DLD1 (cell line): ENCODE results near the gene RACK1.
"Not testable (repeated sequence)": the region's sequence is repeated elsewhere in the genome, so short reads cannot be mapped to it uniquely, and the experiment has no call there.

ENCODE experiments used
- in situ Hi-C: cut with HindIII; loops from 2 replicates; pipeline ENCODE4 v1.10.0; 2017; ENCODE audit warnings: low sequenced_read_pairs

The RACK1 gene

DNA sequence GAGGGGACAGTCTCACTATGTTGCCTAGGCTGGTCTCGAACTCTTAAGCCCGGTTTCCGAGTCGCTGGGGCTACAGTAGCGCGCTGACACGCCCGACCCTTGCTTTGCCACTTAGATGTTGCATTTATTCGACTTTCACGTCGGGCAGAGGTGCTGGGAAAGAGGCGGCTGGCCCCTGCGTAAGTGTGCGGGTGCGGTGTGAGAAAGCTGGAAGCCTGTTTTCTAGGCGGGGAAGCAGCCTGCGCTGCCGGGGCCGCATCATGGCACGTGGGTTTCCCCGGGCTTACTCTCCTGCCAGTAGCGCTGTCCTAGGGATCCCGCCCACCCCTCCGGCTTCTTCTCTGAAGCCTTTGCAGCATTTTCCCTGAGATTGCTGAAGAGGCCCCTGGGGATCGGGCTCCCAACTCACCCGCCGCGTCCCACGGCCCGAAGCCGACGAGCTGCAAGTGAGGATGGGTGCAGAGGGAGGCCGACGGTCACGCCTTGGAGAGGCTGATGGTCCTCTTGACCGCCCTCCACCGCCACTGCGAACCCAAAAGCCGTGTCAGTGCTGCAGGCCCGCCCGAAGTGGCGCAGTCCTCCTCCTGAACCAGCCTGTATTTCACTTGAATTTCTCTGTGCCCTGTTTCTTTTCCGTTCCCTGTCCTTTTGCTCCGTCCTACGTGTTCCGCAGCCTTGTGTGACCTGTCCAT is 26.4 kb downstream of the RACK1 start:
- in situ Hi-C loops = no loop called here

DNA sequence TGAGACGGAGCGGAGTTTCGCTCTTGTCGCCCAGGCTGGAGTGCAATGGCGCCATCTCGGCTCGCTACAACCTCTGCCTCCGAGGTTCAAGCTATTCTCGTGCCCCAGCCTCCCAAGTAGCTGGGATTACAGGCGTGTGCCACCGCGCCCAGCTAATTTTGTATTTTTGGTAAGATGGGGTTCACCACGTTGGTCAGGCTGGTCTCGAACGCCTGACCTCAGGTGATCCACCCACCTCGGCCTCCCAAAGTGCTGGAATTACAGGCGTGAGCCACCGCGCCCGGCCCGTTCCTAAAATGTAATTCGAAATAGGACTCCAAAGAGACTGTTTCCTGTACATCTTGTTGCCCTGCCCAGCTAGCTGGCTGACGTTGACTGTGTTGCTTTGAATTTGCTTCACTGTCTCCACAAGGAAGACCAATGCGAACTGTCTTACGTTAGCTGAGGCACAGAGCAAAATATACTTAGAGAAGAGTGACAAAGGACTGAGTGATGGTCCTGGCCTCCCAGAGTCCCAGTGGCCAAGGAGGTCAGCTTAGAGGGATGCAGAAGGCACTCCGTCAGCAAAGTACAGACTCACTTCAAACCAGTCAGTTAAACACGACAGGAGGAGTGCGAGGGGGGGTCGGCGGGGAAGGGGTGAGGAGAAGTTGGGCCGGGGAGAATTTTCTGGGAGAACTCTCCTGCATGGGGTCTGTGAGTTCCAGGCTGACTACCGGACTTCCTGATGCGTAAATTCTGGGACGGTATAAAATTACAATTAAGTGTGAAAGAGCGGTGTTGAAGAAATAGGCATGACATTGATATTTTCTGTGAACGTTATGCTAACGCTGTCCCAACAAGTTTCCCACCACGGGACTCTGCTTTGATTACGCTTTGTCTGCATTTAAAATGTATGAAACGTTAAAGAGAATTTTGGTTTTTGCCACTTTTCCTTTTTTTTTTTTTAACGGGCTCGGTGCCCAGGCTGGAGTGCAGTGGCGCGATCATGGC is 27.4 kb downstream of the RACK1 start:
- in situ Hi-C loops = no loop called here

DNA sequence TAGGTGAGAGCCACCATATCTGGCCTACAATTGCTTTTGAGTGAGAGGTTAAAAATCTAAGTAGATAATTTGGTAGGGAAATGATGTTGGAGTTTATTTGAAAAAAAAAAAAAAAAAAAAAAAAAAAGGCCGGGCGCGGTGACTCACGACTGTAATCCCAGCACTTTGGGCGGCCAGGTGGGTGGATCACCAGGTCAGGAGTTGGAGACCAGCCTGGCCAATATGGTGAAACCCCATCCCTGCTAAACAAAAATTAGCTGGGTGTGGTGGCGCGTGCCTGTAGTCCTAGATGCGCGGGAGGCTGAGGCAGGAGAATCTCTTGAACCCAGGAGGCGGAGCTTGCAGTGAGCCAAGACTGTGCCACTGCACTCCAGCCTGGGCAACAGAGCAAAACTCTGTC is 29.5 kb downstream of the RACK1 start:
- in situ Hi-C loops = not testable (repeated sequence)

DNA sequence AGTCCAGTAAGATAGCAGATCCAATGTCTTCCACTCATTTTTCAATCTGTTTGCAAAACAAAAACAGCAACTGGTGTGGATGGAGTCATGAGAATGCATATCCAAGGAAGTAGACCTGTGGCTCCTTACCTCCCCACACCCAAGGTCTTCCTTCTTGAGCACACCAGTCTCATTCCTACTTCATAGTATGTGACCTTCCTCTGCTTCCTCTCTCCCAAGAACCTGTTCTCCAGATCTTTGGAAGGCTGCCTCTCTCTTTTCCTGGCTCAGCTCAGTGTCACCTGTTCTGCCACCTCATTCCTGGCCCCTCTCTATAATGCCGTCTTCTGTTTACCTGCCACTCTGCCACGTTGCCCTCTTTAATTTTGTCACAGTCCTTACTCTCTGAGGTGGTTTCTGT is 30.8 kb downstream of the RACK1 start:
- in situ Hi-C loops = no loop called here

DNA sequence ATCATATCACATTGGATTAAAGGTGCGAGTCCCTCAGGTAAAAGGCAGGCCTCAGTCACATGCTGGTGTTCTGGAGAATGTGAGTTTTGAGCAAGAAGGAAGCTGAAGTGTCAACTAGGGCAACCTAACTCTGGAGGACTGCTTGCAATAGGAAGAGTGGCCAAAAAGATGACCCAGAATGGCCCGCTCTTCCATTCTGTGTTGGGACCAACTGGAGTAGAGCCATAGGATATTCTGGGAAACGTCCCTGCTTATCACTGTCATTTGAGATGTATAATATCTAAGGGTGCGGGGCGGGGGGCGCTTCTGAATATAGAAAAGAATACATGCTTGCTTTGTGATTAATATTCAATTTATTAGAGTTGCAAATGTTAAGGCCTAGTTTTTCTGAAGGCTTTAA is 31.6 kb downstream of the RACK1 start:
- in situ Hi-C loops = no loop called here

DNA sequence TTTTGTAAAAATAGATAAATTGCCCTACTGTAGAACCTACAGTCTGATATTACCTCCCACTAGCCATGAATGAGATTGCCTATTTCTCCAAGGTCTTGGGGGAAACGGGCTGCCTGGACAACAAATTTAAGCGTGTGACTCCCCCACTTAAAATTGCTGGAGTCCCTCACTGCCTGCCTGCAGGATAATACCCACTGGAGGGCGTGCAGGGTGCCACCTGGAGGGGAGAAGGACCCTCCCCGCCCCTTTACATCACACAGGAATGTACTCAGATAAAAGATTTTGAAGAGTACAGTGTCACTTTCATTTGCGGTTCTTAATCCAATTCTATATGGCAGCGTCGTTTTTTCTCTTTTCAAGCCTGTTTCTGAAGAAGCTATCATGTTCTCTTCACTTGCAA is 32.5 kb downstream of the RACK1 start:
- in situ Hi-C loops = no loop called here

DNA sequence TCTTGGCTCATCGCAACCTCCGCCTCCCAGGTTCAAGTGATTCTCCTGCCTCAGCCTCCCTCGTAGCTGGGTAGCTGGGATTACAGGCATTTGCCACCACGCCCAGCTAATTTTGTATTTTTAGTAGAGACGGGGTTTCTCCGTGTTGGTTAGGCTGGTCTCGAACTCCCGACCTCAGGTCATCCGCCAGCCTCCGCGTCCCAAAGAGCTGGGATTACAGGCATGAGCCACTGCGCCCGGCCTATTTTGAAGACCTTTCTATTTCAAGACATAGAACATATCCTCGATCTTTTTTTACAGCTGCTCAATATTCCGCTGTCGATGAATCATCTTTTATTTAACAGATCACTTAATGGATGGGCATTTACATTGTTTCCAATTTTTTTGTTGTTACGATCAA is 33.0 kb downstream of the RACK1 start:
- in situ Hi-C loops = not testable (repeated sequence)

DNA sequence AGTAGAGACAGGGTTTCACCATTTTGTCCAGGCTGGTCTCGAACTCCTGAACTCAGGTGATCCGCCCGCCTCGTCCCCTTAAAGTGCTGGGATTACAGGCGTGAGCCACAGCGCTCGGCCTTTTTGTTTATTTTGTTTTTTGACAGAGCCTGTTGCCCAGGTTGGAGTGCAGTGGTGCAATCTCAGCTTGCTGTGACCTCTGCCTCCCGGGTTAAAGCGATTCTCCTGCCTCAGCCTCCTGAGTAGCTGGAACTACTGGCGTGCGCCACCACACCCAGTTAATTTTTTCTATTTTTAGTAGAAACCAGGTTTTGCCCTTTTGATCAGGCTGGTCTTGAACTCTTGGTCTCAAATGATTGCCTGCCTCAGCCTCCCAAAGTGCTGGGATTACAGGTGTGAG is 33.6 kb downstream of the RACK1 start:
- in situ Hi-C loops = not testable (repeated sequence)

DNA sequence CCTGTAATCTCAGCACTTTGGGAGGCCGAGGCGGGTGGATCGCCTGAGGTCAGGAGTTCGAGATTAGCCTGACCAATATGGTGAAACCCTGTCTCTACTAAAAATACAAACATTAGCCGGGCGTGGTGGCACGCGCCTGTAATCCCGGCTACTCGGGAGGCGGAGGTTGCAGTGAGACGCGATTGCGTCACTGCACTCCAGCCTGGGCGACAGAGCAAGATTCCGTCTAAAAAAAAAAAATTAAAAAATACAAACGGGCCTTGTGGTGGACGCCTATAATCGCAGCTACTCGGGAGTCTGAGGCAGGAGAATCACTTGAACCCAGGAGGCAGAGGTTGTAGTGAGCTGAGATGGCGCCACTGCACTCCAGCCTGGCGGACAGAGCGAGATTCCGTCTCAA is 34.7 kb downstream of the RACK1 start:
- in situ Hi-C loops = not testable (repeated sequence)

DNA sequence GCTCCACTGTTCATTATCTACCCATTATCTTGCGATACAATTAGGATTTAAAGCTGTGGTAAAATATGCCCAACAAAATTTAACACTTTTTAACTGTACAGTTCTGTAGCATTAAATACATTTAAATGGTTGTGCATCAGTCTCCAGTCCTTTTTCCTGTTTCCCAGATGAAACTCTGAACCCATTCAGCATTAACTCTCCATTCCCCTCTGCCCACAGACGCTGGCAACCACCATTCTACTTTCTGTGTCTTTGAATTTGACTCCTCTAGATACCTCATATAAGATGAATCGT is 35.8 kb downstream of the RACK1 start:
- in situ Hi-C loops = no loop called here

DNA sequence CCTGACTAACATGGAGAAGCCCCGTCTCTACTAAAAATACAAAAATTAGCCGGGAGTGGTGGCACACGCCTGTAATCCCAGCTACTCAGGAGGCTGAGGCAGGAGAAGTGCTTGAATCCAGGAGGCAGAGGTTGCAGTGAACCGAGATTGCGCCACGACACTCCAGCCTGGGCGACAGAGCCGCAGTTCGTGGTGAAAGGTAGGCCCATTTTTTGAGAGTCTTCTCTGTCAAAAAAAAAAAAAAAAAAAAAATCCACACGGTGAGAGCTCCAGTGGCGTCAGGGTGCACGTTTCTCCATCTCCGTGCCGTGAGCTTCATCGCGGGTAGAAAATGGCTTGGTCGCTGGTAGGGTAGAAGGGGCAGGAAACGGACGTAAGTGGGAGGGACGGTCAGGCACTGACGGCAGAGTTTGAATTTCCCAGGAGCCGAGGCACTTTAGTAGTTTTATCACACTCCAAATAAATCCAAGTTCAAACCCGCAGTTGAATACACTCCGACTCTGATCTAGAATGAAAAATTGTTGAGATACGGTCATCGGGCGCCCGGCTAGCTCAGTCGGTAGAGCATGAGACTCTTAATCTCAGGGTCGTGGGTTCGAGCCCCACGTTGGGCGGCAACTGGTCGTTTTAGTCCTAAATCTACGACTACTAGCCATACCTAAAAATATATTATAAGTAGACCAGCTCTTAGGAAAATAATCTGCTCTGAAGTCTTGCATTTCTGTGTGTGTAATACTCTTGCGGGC is 36.3 kb downstream of the RACK1 start:
- in situ Hi-C loops = no loop called here

DNA sequence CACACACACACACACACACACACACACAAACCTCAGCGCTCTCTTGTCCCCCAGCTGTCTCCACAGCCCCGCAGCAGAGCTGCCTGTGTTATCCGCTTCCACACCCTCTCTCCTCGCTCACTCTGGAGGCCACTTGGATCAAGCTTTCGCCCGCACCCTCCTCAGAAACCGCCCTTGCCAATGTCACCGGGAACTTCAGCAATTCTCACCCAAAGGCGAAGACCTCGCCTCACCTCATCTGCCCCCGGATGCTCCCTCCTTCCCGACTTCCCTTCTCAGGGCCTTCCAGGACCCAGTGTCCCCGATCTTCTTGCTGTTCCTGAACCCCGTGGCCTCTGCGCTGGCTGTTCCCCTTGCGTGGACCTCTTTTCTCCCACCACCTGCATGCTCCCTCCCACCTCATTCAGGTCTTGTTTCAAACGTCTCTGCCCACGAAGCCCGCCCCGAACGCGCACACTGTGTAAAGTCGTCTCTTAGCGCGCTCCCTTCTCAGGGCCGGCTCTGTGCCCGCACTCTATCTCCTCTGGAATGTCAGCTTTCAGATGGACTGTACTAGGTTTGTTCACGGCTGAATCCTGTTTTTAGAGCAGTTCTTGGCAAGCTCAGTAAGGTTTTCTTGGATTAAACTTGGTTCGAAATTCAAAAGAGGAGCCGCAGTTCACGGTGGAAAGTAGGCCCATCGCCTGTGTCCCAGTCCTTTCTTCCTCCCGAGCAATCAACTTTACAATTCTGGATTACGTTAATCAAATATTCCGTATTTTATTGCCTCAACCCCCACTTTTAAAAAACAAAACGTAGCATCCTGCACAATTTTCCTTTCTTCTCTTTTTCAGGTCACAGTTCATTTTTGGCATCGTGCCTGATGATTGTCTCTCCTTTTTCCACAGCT is 37.7 kb downstream of the RACK1 start:
- in situ Hi-C loops = no loop called here

DNA sequence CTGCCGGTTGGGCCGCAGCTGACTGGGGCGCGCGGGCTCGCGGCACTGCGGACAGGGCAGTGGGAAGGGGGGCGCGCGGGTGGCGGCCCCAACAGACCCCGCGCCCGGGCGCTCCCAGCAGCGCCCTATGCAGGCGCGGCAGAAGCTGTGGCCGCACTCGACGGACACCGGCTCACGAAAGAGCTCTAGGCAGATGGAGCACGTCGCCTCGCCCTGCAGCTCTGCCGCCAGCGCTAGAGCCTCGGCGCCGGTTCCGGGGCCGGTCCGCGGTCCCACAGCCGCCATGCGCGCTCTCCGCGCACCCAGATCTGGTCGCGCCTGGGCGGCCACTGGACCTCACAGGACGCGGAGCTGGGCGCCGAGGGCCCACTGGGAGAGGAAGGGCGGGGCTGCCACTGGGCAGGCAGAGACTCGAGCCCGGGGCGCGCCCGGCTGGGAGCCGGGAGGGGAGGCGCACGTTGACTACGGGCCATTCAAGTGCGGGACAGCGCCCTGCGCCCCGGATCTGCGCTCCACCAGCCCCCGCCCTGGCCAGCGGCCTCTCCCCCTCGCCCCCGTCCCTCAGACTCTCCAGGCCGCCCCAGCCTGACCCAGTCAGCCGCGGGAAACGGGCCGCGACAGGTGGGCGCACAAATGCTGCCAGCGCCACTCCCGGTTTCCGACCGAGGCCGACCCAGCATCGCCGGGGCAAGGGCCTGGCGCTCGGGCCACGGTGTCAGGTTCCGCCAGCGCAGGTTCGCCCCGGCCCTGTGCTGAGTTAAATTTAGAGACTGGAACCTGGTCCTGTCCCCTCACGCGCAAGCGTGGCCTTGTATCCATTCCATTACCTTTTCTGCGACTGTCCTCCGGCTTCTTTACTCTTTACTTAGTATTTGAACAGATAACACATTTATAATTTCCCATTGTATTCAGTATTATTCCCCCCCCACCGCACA is 38.6 kb downstream of the RACK1 start, which contains the start of gene TRIM7:
TSS of gene TRIM7 (minus strand) at position 371 of the 935 bp plus-strand sequence. CDS start at position 285, 86 bp downstream.
- in situ Hi-C loops = no loop called here

DNA sequence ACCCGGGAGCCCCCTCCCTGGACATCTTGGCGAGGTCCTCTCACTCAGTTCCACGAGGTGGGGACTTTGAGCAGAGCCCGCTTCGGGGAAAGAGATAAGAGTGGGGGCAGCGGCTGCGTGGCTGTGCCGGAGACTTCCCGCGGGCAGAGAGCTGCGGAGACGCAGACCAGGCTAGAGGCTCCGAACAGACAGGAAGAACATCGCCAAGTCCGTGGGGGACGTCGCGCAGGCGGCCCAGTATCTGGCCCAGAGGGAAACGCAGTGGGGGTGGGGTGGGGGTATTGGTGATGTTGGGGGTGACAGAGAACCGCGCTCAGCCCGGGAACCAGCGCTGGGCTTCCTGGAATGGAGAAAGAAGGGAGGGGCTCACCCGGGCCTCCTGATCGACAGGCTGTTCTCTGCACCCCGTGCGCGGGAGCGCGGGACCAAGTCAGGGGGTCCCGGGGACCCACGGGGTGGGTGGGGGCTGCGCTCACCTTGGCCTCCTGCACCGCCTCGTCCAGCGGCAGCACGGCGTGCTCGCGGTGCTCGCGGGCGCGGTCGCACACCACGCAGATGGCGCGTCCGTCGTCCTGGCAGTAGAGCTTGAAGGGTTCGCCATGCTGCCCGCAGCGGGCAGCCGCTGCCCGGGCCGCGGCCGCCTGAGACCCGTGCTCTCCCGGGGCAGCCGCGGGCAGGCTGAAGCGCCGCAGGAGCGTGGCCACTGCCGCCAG is 39.4 kb downstream of the RACK1 start:
- in situ Hi-C loops = no loop called here

DNA sequence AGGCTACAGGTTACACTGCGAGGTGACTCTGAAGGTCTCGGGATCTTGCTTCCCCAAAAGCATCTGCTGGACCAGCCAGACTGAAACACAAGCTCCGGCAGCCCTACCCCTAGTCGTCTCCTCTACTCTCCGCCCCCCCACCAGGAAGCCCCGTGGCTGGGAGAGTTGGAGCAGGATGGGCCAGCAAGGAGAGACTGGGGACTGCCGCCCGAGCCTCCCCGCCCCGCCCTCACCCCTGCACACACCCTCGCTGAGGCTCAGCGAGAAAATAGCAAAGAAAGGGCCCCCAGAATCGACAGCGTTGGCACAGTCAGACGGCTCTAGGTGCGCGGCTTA is 40.0 kb downstream of the RACK1 start:
- in situ Hi-C loops = no loop called here

DNA sequence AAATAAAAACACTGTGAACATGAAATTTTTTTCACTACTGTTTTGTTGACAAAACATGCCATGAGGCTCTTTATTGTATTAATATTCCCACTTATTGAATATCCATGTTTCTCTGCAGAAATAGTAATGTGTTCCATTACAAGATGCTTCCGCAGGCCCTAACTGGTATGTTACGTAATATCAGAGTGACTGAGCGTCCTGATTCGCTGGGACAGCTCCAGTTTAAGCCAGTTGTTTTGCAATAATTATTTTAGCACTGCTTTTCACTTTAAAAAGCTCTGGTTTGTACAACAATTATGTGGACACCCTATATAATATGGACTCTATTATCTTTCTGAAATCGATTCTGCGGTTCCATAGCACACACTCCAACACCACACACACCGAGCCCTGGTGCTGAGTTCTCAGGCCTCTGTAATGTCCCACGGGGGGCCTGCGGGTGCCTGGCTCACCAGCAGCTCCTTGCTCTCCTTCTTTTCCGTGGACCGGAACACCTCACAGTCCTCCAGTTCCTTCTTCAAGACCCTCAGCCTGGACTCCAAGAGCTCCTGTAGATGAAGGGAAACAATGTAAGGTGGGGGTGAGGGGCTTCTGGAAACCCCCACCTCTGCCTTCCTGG is 40.5 kb downstream of the RACK1 start:
- in situ Hi-C loops = no loop called here

DNA sequence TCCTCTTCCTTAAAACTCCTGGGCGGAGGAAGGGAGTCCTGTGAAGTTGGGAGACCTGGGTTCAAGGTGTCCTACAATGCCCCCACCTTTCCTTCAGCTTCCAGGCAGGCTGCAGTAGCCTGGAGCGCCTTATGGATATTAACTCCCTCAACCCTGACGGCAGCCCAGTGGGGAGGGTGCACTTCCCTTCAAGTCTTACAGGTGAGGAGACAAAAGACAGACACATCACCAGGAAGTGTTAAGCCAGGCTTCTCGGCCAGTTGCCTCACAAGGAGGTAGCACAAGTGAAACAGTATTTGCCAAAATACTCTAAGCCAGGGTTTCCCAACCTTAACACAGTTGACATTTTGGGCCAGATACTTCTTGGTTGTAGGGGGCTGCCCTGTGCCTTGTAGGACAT is 42.9 kb downstream of the RACK1 start:
- in situ Hi-C loops = no loop called here

DNA sequence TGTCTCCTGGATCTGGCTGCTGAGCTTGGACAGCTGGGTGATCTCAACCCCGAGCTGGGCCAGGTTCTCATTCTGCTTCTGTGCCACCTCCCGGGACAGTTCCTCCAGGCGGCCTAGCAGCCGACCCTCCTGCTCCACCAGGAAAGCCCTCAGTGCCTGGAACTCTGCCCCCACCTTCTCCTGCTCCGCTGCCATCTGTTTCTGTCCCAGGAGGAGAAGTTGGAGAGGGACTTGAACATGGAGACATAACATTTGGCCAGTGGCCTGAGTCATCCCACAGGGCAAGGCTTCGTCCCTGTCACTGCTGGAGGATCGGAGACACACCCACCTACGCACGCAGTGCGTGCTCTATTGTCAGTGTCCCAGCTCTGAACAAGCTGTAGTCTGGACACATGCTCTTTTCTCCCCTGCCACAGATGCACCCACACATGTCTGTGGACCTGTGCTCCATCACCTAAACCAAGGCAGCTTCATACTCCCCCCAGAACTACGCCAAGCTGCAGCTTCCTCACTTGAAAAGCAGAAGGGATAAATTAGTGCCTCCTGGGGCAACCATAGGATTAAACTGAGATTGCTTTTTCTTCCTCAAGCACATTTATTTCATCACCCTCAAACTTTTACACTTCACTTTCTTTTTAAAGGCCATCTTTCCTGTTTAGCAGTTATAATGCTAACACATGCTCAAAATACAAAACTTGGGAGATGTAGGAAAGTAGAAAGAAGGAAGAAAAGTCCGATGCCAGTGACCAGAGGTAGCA is 43.6 kb downstream of the RACK1 start:
- in situ Hi-C loops = no loop called here
